Fibroblast of lung (primary cell): ENCODE data around the gene RPRD1B. TPM values are rescaled to one million over a fixed set of nuclear protein-coding genes. Genes with fewer than 3 reads are reported as not detected.

Experiments
- DNase-seq, 2 donors: peaks; one replicate each; pipeline versions ENCODE4 v3.0.0 to v3.0.0-alpha.2; 2010; ENCODE audit warnings: low read depth in 2 of 2
- H2AFZ ChIP-seq: 2 replicates; pipeline ENCODE4 v1.5.1; 2012; ENCODE audit warnings: low read length, control low read depth, inconsistent platforms
- H3K27ac ChIP-seq: 2 replicates; pipeline ENCODE4 v1.5.1; 2011; ENCODE audit warnings: low read length, control low read depth; ENCODE audit not compliant: insufficient read depth
- H3K27me3 ChIP-seq: 2 replicates; pipeline ENCODE4 v1.5.1; 2011; ENCODE audit warnings: mild to moderate bottlenecking, low read length; ENCODE audit not compliant: control insufficient read depth, insufficient read depth
- H3K36me3 ChIP-seq: 2 replicates; pipeline ENCODE4 v1.5.1; 2011; ENCODE audit warnings: low read length; ENCODE audit not compliant: control insufficient read depth, insufficient read depth
- H3K4me1 ChIP-seq: 2 replicates; pipeline ENCODE4 v1.5.1; 2011; ENCODE audit warnings: low read length; ENCODE audit not compliant: control insufficient read depth, insufficient read depth; ENCODE audit errors: extremely low read depth
- H3K4me2 ChIP-seq: 2 replicates; pipeline ENCODE4 v1.5.1; 2011; ENCODE audit warnings: low read length, control low read depth; ENCODE audit not compliant: insufficient read depth; ENCODE audit errors: extremely low read depth
- H3K4me3 ChIP-seq, 4 experiments: fragments of 200-600 bp in 1 of 4; sonication (generic) in 1 of 4; replicated peaks in 1 of 4; 2 replicates each; pipeline ENCODE4 v1.5.1; 2011 to 2016; ENCODE audit warnings: low read length in 4 of 4, low read depth in 3 of 4, mild to moderate bottlenecking in 3 of 4, control low read depth in 2 of 4, inconsistent platforms in 1 of 4, mixed read lengths in 1 of 4; ENCODE audit not compliant: insufficient read depth in 1 of 4; ENCODE audit errors: control extremely low read depth in 1 of 4
- H3K79me2 ChIP-seq: 2 replicates; pipeline ENCODE4 v1.5.1; 2012; ENCODE audit warnings: mild to moderate bottlenecking, low read length, inconsistent platforms; ENCODE audit not compliant: control insufficient read depth, insufficient read depth
- H3K9ac ChIP-seq: 2 replicates; pipeline ENCODE4 v1.5.1; 2011; ENCODE audit warnings: mild to moderate bottlenecking, low read length, control low read depth; ENCODE audit not compliant: insufficient read depth
- H3K9me3 ChIP-seq: 2 replicates; pipeline ENCODE4 v1.5.1; 2012; ENCODE audit warnings: low read depth, low read length; ENCODE audit not compliant: control insufficient read depth, insufficient read depth
- H4K20me1 ChIP-seq: 2 replicates; pipeline ENCODE4 v1.5.1; 2011; ENCODE audit warnings: low read length; ENCODE audit not compliant: control insufficient read depth, insufficient read depth; ENCODE audit errors: extremely low read depth
- EZH2 ChIP-seq: IDR thresholded peaks from 2 replicates; pipeline ENCODE4 v1.5.1; 2012; ENCODE audit warnings: low read length, control low read depth, mild to moderate bottlenecking; ENCODE audit errors: missing control alignments
- polyA plus RNA-seq, 2 donors: library from polyadenylated mRNA; depleted of rRNA in 1 of 2; stranded (reverse) in 1 of 2; unstranded in 1 of 2; fragments of >200 nt; gene quantifications; 2 replicates each; pipeline ENCODE4 v1.2.1, GENCODE V29; 2011 to 2012; ENCODE audit warnings: missing spikeins in 1 of 2
- total RNA-seq: library from RNA; depleted of rRNA; stranded (reverse); fragments of >200 nt; gene quantifications from 2 replicates; pipeline ENCODE4 v1.2.1, GENCODE V29; 2014
- TF ChIP-seq, protein P1 (sequence below), 2 donors: IDR thresholded peaks in 1 of 2; conservative IDR thresholded peaks in 1 of 2; 1 replicate in 1 of 2; 2 replicates in 1 of 2; pipeline ENCODE4 v1.5.1; 2011 to 2012; ENCODE audit warnings: low read length in 2 of 2, control low read depth in 1 of 2, inconsistent platforms in 1 of 2, low read depth in 1 of 2, mild to moderate bottlenecking in 1 of 2

RPRD1B gene
- total and polyA plus RNA-seq, 2 donors (not counting 1 experiment from before 2014, with no cell fraction given) = 23.8 to 23.9 TPM

GRCh38 chr20:38054647-38055046 lies 21.1 kb downstream of the RPRD1B start:
- no peak for DNase-seq
- Histone ChIP-seq H3K27me3 (no peaks in the 10 kb centered on the region), H3K9me3 (no peaks in the 10 kb centered on the region), H3K36me3 (peaks cover 8% of the 10 kb centered on the region), H2AFZ (no peak overlapping the region), H3K4me2 (no peak overlapping the region), H3K27ac (no peak overlapping the region), H3K9ac (no peak overlapping the region), H4K20me1 (peaks cover 5% of the 10 kb centered on the region), H3K4me3 (no peak overlapping the region), H3K4me1 (peaks cover 9% of the 10 kb centered on the region), H3K79me2 (peaks cover 25% of the 10 kb centered on the region)
- TF ChIP-seq, protein P1, sequence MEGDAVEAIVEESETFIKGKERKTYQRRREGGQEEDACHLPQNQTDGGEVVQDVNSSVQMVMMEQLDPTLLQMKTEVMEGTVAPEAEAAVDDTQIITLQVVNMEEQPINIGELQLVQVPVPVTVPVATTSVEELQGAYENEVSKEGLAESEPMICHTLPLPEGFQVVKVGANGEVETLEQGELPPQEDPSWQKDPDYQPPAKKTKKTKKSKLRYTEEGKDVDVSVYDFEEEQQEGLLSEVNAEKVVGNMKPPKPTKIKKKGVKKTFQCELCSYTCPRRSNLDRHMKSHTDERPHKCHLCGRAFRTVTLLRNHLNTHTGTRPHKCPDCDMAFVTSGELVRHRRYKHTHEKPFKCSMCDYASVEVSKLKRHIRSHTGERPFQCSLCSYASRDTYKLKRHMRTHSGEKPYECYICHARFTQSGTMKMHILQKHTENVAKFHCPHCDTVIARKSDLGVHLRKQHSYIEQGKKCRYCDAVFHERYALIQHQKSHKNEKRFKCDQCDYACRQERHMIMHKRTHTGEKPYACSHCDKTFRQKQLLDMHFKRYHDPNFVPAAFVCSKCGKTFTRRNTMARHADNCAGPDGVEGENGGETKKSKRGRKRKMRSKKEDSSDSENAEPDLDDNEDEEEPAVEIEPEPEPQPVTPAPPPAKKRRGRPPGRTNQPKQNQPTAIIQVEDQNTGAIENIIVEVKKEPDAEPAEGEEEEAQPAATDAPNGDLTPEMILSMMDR (conservative IDR thresholded peaks at IDR 0.05 in 1 of 2, IDR thresholded peaks at IDR 0.05 in 1 of 2; ENCODE audit: low read depth in 1 of 2, low read length in 2 of 2) = no peak
- TF ChIP-seq EZH2 = no peak

- peak in 1 of 2 donors; percentile 51 for DNase-seq
- H3K4me3 ChIP-seq = no peak overlapping the region
- peaks cover 11% of the 10 kb centered on the region for H3K36me3 ChIP-seq
- H3K4me2 ChIP-seq = peak overlapping the region; percentile 52
- H3K9me3 ChIP-seq = no peaks in the 10 kb centered on the region
- H3K4me1 ChIP-seq = peaks cover 3% of the 10 kb centered on the region
- H4K20me1 ChIP-seq = peaks cover 2% of the 10 kb centered on the region
- H3K79me2 ChIP-seq = peaks cover 25% of the 10 kb centered on the region
- H2AFZ ChIP-seq = no peak overlapping the region
- H3K27ac ChIP-seq = no peak overlapping the region
- no peak overlapping the region for H3K9ac ChIP-seq
- TF ChIP-seq, protein P1 (conservative IDR thresholded peaks at IDR 0.05 in 1 of 2, IDR thresholded peaks at IDR 0.05 in 1 of 2; ENCODE audit: low read depth in 1 of 2, low read length in 2 of 2) = no peak
- TF ChIP-seq EZH2 = no peak
- no peaks in the 10 kb centered on the region for H3K27me3 ChIP-seq
Observed at GRCh38 chr20:38055294-38055693, 21.7 kb downstream of the RPRD1B start.

DNA sequence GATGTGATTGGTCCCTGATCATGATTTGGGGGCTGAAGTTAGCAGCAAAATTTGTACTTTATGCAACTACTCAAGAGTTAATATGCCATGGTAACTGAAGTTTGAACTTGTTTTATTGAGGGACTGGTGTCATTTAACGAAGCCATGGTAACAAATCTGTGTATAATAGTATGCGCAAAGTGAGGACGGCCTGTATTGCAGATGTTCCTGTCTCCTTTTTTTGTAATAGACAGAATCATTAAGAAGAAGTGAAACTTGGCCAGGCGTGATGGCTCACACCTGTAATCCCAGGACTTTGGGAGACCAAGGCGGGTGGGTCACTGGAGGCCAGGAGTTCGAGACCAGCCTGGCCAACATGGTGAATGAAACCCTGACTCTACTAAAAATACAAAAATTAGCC lies 22.3 kb downstream of the RPRD1B start:
- H3K27ac ChIP-seq = no peak overlapping the region
- no peaks in the 10 kb centered on the region for H3K9me3 ChIP-seq
- H4K20me1 ChIP-seq = peaks cover 2% of the 10 kb centered on the region
- H3K27me3 ChIP-seq = no peaks in the 10 kb centered on the region
- H3K79me2 ChIP-seq = peaks cover 25% of the 10 kb centered on the region
- no peak overlapping the region for H3K9ac ChIP-seq
- H3K4me1 ChIP-seq = no peaks in the 10 kb centered on the region
- no peak overlapping the region for H3K4me3 ChIP-seq
- peaks cover 11% of the 10 kb centered on the region for H3K36me3 ChIP-seq
- DNase-seq = no peak
- H2AFZ ChIP-seq = no peak overlapping the region
- no peak for TF ChIP-seq EZH2
- TF ChIP-seq, protein P1 (conservative IDR thresholded peaks at IDR 0.05 in 1 of 2, IDR thresholded peaks at IDR 0.05 in 1 of 2; ENCODE audit: low read depth in 1 of 2, low read length in 2 of 2) = no peak
- no peak overlapping the region for H3K4me2 ChIP-seq
